ENCODE results near the gene PCDH15. TPM values are rescaled to one million over a fixed set of nuclear protein-coding genes. Genes with fewer than 3 reads are reported as not detected.

Gene PCDH15
- total RNA-seq, 2 donors from 2014 or later, result 0.19 to 0.51 TPM

DNA sequence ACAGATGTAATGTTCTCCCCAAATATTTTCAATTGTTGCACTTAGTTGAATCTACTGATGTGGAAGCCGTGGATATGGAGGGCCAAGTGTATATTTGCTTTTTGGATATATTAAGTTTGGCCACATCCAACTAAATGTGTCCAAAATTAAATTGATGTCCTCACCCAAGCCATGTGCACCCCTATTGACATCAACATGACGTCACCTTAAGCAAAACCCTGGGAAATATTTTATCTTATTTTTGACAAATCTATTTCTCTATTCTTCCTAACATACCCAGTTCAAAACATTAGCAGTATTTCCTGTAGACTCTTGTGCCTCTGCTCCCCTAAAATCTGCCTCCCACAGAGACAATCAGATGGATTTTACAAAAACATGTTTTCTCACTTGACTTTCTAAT is 652.5 kb downstream of the PCDH15 start:
- Histone ChIP-seq H3K27ac (no peak overlapping the region), H3K36me3 (no peaks in the 10 kb centered on the region), H3K27me3 (no peaks in the 10 kb centered on the region), H3K4me3 (no peak overlapping the region), H3K9me3 (no peaks in the 10 kb centered on the region), H3K4me1 (no peaks in the 10 kb centered on the region)
- DNase-seq (ENCODE audit: low spot score), result no peak
- TF ChIP-seq, protein P1, sequence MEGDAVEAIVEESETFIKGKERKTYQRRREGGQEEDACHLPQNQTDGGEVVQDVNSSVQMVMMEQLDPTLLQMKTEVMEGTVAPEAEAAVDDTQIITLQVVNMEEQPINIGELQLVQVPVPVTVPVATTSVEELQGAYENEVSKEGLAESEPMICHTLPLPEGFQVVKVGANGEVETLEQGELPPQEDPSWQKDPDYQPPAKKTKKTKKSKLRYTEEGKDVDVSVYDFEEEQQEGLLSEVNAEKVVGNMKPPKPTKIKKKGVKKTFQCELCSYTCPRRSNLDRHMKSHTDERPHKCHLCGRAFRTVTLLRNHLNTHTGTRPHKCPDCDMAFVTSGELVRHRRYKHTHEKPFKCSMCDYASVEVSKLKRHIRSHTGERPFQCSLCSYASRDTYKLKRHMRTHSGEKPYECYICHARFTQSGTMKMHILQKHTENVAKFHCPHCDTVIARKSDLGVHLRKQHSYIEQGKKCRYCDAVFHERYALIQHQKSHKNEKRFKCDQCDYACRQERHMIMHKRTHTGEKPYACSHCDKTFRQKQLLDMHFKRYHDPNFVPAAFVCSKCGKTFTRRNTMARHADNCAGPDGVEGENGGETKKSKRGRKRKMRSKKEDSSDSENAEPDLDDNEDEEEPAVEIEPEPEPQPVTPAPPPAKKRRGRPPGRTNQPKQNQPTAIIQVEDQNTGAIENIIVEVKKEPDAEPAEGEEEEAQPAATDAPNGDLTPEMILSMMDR (IDR thresholded peaks at IDR 0.05), result no peak

DNA sequence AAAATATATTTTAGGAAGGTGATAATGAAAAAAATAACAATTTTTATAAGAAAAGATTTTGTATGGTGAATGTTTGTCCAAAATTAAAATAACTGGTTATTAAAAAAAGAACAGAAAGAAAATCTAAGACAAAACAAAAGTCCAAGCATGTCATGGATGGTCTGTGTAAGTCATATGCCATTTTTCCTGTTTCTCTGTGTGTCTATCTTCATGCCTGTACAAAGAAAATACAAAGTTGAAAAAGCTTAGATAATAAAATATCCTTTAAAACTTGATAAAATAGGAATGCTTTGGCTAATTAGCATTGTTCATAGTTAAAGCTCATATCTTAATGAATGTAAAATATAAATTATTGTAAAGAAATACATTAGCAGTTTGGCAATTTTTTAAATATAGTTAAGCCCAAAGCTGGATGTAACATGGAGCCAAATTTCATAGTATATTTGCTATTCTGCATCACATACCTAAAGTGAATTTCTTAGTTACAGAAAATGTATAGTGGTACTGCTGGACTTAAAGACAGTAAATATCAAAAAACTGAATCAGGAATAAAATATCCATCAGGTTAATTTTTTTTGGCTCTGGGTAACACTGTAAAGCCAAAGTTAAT is 661.1 kb downstream of the PCDH15 start:
- Histone ChIP-seq H3K4me1 (no peaks in the 10 kb centered on the region), H3K27me3 (no peaks in the 10 kb centered on the region), H3K36me3 (no peaks in the 10 kb centered on the region), H3K9me3 (peaks cover 0 to 5% of the 10 kb centered on the region in 2 donors), H3K4me3 (no peak overlapping the region), H3K27ac (no peak overlapping the region)
- TF ChIP-seq, protein P1 (IDR thresholded peaks at IDR 0.05), result no peak
- no peak for DNase-seq (ENCODE audit: low spot score)

GRCh38 chr10:54137396-54137795 is 663.6 kb downstream of the PCDH15 start:
- Histone ChIP-seq H3K27ac (no peak overlapping the region), H3K36me3 (no peaks in the 10 kb centered on the region), H3K27me3 (no peaks in the 10 kb centered on the region), H3K4me1 (no peaks in the 10 kb centered on the region), H3K9me3 (peaks cover 0 to 5% of the 10 kb centered on the region in 2 donors), H3K4me3 (no peak overlapping the region)
- TF ChIP-seq, protein P1 (IDR thresholded peaks at IDR 0.05), result no peak
- no peak for DNase-seq (ENCODE audit: low spot score)

GRCh38 chr10:54133203-54133602 is 667.8 kb downstream of the PCDH15 start:
- no peaks in the 10 kb centered on the region for H3K9me3 ChIP-seq
- H3K27ac ChIP-seq, result no peak overlapping the region
- DNase-seq (ENCODE audit: low spot score), result no peak
- H3K4me3 ChIP-seq, result no peak overlapping the region
- TF ChIP-seq, protein P1 (IDR thresholded peaks at IDR 0.05), result peak in 1 of 2 donors; percentile 12
- H3K4me1 ChIP-seq, result no peaks in the 10 kb centered on the region
- H3K27me3 ChIP-seq, result no peaks in the 10 kb centered on the region
- no peaks in the 10 kb centered on the region for H3K36me3 ChIP-seq

- Histone ChIP-seq H3K27ac (no peak overlapping the region), H3K27me3 (no peaks in the 10 kb centered on the region), H3K4me1 (no peaks in the 10 kb centered on the region), H3K36me3 (no peaks in the 10 kb centered on the region), H3K9me3 (no peaks in the 10 kb centered on the region), H3K4me3 (no peak overlapping the region)
- no peak for DNase-seq (ENCODE audit: low spot score)
- TF ChIP-seq, protein P1 (IDR thresholded peaks at IDR 0.05), result no peak
Observed at GRCh38 chr10:54131833-54132232, 669.2 kb downstream of the PCDH15 start.

DNA sequence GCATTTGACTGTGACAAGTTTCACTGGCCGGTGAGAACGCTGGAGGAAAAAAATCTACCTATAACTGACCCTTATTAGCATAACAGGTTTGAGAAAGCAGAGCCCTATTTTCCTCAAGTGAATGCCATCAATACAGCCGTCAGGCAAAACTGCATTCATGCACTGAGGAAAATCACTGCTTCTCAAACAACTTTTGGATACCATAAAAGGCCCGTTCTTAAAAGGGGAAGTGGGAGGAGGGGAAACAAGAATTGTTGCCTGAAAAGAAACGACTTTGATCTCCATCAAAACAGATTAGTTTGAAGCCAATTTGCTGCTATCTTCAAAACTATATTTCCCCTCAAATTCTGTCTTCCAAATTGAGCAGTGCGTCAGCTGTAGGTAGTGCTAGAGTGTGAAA is 670.6 kb downstream of the PCDH15 start:
- TF ChIP-seq, protein P1 (IDR thresholded peaks at IDR 0.05), result no peak
- no peaks in the 10 kb centered on the region for H3K27me3 ChIP-seq

More for the DNA sequence above, 670.6 kb downstream of the PCDH15 start:
- no peaks in the 10 kb centered on the region for H3K4me1 ChIP-seq
- no peaks in the 10 kb centered on the region for H3K36me3 ChIP-seq
- H3K4me3 ChIP-seq, result no peak overlapping the region
- DNase-seq (ENCODE audit: low spot score), result no peak
- no peak overlapping the region for H3K27ac ChIP-seq
- no peaks in the 10 kb centered on the region for H3K9me3 ChIP-seq
